B cell (primary cell): ENCODE measurements around the gene KRT6C.

ENCODE experiments used
- CTCF ChIP-seq: fragments of 200-600 bp; IDR thresholded peaks from one replicate; pipeline ENCODE4 v1.8.0; 2022; ENCODE audit warnings: antibody characterized with exemption, mild to moderate bottlenecking
- EZH2 ChIP-seq: IDR thresholded peaks from 2 replicates; pipeline ENCODE4 v1.6.1; 2012; ENCODE audit warnings: borderline replicate concordance, low read depth, mild to moderate bottlenecking, moderate library complexity, low read length; ENCODE audit not compliant: insufficient read depth, poor library complexity, severe bottlenecking

DNA sequence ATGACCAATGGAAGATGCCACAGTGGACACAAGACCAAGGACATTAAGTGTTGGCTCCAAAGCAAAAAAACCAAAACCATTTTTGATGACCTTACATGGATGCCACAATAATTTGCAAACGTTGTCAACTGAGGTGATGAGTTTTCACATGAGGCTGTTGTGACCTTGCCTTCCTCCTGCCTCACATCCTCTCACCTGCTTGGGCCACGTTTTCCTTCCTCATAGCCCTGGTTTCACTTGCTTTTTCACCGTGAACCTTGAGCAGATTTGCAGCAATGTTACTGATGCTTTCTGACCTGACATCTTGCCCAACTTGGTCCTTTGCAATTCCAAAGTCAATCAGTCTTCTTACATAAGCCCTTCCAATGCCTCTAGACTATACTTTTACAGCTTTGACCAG, 25.4 kb downstream of the KRT6C start:
- TF ChIP-seq CTCF = no peak
- no peak for TF ChIP-seq EZH2
